ENCODE results near the gene AREL1.

The AREL1 gene

GRCh38 chr14:74720526-74720925 is 7.6 kb upstream of the AREL1 start:
- in situ Hi-C loops (cut with MboI; ENCODE audit: low sequenced_read_pairs, unreplicated experiment), result no loop called here
- no peak for TF ChIP-seq CTCF (IDR thresholded peaks at IDR 0.05; ENCODE audit: borderline replicate concordance, control extremely low read depth, extremely low read depth, insufficient read depth, missing control alignments)

GRCh38 chr14:74713395-74713735 is 485 bp upstream of the AREL1 start:
- no peak for DNase-seq (ENCODE audit: low spot score)
- TF ChIP-seq CTCF (IDR thresholded peaks at IDR 0.05; ENCODE audit: borderline replicate concordance, control extremely low read depth, extremely low read depth, insufficient read depth, missing control alignments), result no peak
- in situ Hi-C loops (cut with MboI; ENCODE audit: low sequenced_read_pairs, unreplicated experiment), result no loop called here

More at GRCh38 chr14:74720526-74720925, 7.6 kb upstream of the AREL1 start:
- DNase-seq (ENCODE audit: low spot score), result no peak

- no peak for DNase-seq (ENCODE audit: low spot score)
- TF ChIP-seq CTCF (IDR thresholded peaks at IDR 0.05; ENCODE audit: borderline replicate concordance, control extremely low read depth, extremely low read depth, insufficient read depth, missing control alignments), result no peak
- in situ Hi-C loops (cut with MboI; ENCODE audit: low sequenced_read_pairs, unreplicated experiment), result no loop called here
Measured at GRCh38 chr14:74711651-74712050, 1.2 kb downstream of the AREL1 start.

- no peak for DNase-seq (ENCODE audit: low spot score)
- no peak for TF ChIP-seq CTCF (IDR thresholded peaks at IDR 0.05; ENCODE audit: borderline replicate concordance, control extremely low read depth, extremely low read depth, insufficient read depth, missing control alignments)
- in situ Hi-C loops (cut with MboI; ENCODE audit: low sequenced_read_pairs, unreplicated experiment), result no loop called here
Measured at GRCh38 chr14:74710480-74710879, 2.4 kb downstream of the AREL1 start.

- TF ChIP-seq CTCF (IDR thresholded peaks at IDR 0.05; ENCODE audit: borderline replicate concordance, control extremely low read depth, extremely low read depth, insufficient read depth, missing control alignments), result no peak
- DNase-seq (ENCODE audit: low spot score), result no peak
- in situ Hi-C loops (cut with MboI; ENCODE audit: low sequenced_read_pairs, unreplicated experiment), result no loop called here
Measured at GRCh38 chr14:74705613-74706500, 7.0 kb downstream of the AREL1 start.

GRCh38 chr14:74704656-74705055 is 8.2 kb downstream of the AREL1 start:
- in situ Hi-C loops (cut with MboI; ENCODE audit: low sequenced_read_pairs, unreplicated experiment), result no loop called here
- no peak for TF ChIP-seq CTCF (IDR thresholded peaks at IDR 0.05; ENCODE audit: borderline replicate concordance, control extremely low read depth, extremely low read depth, insufficient read depth, missing control alignments)
- DNase-seq (ENCODE audit: low spot score), result no peak
